Measurements from ENCODE around the gene PDLIM1.
"Not testable (repeated sequence)": the region's sequence is repeated elsewhere in the genome, so short reads cannot be mapped to it uniquely, and the experiment has no call there.

The PDLIM1 gene

DNA sequence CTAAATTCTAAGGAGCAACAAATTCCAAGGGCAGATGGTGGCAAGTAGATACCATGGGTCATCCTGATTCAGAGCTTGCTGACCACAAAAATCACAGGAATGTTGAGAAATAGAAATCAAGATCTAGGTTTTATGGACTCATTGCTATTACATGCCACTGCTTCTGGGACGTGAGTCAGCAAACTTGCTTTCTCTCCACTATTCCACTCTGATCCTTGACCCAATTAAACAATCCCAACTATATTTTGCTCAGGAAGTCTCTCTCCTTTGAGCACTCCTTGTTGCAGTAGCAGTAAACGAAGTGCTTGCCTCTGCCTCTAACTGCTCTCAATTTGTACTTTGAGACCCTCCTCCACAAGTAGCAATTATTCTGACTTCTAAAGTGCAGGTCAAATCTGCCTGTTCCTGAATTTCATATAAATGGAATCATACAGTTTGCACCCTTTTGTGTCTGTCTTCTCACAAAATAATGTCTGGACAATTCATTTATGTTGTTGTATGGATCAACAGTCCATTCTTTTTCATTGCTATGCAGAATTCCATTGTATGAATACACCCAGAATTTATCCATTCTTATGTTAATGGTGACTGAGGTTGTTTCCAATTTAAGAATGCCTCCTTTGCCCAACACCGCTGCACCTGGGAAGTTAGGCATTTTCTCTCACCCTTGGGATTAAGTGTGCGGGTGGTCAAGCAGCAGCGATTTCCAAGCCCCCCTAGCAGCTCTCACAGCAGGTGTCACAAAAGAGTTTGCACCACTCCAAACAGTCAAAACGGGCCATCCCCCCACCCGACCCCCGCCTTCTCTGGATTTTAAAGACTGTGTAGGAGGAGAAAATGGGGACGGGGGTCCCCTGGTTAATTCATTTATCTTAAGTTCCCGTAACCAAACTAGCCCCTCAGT lies 60.8 kb downstream of the PDLIM1 start:
- FAIRE-seq: no peak
- no peak for DNase-seq (ENCODE audit: extremely low spot score, insufficient read length, low read depth)

DNA sequence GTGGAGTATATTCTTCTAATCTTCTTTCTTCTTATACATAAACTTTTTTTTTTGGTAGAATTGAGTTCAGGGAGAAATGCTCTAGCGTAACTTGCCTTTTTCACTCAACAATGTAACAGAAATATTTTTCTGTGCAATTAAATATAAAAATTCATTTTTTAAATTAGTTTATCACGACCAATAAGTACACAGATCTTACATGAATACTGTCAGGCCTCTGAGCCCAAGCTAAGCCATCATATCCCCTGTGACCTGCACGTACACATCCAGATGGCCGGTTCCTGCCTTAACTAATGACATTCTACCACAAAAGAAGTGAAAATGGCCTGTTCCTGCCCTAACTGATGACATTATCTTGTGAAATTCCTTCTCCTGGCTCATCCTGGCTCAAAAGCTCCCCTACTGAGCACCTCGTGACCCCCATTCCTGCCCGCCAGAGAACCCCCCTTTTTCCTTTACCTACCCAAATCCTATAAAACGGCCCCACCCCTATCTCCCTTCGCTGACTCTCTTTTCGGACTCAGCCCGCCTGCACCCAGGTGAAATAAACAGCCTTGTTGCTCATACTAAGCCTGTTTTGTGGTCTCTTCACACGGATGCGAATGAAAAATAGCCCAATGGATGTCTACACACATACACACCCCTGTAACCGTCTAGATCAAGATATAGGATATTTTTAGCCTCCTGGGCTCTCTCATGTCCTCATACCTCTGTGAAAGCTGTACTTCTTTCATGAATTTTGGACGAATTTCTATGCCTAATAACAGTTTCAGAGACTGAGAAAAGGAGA lies 61.7 kb downstream of the PDLIM1 start:
- DNase-seq (ENCODE audit: extremely low spot score, insufficient read length, low read depth); FAIRE-seq: not testable (repeated sequence)

DNA sequence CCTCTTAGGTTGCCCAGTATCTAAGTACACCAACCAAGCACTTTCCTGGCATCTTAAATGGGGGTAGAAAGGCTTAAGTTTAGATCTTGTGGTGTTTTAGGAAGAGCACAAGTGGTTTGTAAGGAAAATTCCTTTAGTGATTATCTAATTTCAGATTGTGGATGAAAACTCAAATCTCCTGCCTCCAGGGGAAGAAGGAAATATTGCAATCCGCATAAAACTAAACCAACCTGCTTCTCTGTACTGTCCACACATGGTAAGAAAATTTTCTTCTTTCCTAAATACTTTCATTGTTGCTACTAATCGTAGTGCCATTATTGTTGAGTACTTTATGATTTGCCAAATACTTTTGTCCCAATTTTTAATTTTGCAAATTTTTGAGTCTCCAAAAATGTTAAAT lies 65.7 kb downstream of the PDLIM1 start:
- DNase-seq (ENCODE audit: extremely low spot score, insufficient read length, low read depth): no peak
- FAIRE-seq: no peak

GRCh38 chr10:95221124-95221523 lies 69.7 kb downstream of the PDLIM1 start:
- FAIRE-seq (no peak), DNase-seq (ENCODE audit: extremely low spot score, insufficient read length, low read depth) (no peak)

DNA sequence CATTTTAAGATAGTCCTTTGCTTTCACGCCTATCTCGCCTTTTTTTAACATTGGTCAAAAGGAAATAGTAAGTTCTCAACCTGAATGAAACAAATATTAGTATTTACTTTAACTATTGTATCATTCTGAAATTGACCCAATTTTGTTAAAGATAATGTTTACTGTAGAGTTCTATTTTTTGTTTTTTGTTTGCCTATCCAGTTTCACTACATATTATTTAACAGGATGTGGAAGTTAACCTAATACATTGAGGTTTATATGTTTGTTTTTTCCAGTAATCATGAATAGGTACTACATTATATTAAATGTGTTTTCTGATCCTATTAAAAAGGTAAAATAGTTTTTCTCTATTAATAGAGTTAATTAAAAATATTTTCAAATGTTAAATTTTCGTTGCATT lies 70.3 kb downstream of the PDLIM1 start:
- peak; percentile 35 for FAIRE-seq
- DNase-seq (ENCODE audit: extremely low spot score, insufficient read length, low read depth): no peak

DNA sequence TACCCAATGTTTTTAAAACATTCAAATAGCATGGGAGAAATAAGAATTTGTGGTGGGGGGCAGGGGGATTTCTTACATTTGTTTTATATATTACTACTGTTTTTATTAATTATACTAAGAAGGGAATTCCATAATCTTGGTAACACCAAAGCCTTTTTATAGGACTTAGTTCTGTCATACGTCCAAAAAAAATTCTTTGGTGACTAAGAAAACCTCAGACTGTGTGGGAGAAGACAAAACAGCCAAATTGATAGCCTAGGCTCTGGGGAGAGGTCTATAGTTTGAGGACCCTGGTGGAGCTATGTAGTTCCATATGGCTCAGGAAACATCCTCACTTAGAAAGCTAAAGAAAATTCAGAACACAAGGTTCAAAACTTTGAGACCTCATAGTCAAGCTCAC lies 73.3 kb downstream of the PDLIM1 start:
- FAIRE-seq: no peak
- no peak for DNase-seq (ENCODE audit: extremely low spot score, insufficient read length, low read depth)

DNA sequence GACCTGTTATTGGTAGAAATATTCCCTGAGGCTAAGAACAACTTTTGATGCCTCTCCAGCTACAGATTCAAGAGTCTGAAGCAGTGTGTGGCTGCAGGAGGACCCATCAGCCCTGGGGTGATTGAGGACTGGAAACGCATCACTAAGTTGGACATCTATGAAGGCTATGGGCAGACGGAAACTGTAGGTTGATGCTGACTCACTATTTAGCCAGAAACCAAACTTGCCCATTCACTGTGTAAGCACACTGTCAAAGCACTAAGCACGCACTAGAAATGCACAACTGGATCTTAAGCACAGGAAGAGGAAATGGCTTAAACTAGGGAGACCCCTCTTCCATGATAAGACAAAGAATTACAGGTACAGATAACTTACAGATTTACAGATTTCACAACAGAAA lies 76.0 kb downstream of the PDLIM1 start:
- FAIRE-seq (no peak), DNase-seq (ENCODE audit: extremely low spot score, insufficient read length, low read depth) (no peak)

- FAIRE-seq (no peak), DNase-seq (ENCODE audit: extremely low spot score, insufficient read length, low read depth) (no peak)
Observed at GRCh38 chr10:95214369-95214768, 76.4 kb downstream of the PDLIM1 start.

DNA sequence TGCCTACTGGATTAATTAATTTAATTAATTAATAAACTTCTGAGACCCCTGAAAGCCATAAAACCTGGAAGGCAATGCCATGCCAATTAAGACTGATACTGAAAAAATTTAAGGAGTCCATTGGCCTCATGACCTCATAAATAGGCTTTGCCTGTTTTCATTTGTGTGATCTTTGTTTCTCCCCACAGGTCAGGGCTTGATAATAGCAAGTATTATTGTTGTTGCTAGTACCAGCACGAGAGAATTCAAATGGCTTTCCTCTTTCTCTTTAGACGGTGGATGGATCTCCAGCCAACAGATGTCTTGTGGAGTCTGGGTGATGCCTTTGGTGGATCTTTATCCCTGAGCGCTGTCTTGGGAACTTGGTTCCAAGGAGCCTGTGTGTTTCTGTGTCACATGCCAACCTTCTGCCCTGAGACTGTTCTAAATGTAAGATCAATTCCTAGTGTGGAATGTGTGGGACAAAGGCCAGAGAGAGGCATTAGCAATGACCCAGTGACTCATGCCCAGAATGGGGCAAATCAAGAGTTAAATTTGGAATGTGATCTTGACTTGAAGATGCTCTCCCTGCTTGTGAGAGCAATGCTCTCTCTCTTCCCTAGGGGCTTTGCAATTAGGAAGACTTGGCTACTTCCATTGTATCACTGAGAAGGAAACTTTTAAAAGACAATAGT lies 79.1 kb downstream of the PDLIM1 start:
- no peak for DNase-seq (ENCODE audit: extremely low spot score, insufficient read length, low read depth)

GRCh38 chr10:95209509-95210127 lies 81.2 kb downstream of the PDLIM1 start:
- no peak for FAIRE-seq
- no peak for DNase-seq (ENCODE audit: extremely low spot score, insufficient read length, low read depth)

More for the DNA sequence above, 79.1 kb downstream of the PDLIM1 start:
- no peak for FAIRE-seq

- FAIRE-seq (no peak), DNase-seq (ENCODE audit: extremely low spot score, insufficient read length, low read depth) (no peak)
Observed at GRCh38 chr10:95208702-95209391, 82.0 kb downstream of the PDLIM1 start.

DNA sequence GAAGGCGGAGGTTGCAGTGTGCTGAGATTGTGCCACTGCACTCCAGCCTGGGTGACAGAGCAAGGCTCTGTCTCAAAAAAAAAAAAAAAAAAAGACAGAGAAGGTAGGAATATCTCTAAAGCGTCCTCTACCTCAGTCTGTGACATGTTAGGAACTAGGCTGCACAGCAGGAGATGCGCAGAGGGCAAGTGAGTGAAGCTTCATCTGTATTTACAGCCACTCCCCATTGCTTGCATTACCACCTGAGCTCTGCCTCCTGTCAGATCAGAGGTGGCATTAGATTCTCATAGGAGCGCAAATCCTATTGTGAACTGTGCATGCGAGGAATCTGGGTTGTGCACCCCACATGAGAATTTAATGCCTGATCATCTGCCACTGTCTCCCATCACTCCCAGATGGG lies 87.9 kb downstream of the PDLIM1 start:
- DNase-seq (ENCODE audit: extremely low spot score, insufficient read length, low read depth); FAIRE-seq: not testable (repeated sequence)

DNA sequence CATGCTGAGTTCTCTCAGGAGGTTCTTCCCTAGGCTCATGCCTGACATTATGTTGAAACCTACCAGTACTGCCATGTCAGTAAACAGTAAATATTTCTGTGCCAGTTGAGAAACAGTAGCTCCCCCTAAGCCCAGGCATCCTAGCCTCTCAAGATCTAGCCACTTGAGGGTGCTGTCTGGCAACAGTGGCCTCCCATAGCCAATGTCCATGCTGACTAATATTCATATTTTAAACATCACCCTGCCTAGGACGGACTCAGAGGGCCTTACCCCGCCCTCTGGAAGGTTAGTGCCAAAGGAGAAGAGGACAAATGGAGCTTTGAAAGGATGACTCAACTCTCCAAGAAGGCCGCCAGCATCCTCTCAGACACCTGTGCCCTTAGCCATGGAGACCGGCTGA lies 89.1 kb downstream of the PDLIM1 start:
- FAIRE-seq (peak; percentile 21), DNase-seq (ENCODE audit: extremely low spot score, insufficient read length, low read depth) (no peak)

DNA sequence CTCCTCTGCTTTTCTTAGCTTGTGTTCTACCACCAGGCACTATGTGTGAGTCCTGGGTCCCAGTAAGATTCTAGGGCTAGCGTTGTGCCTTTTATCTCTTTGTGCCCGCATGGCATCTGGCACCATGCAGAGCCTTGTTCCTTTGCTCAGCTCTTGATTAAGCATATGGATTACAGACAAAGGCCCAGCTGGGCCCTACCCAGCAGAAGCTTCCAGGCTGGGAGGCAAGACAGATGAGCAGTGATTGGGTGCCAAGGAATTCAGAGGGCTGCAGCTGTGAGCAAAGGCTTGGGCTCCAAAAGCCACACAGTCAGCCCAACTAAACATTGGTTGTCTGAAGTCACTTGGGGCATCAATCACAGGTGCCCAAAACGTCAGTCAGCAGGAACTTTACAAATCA lies 94.8 kb downstream of the PDLIM1 start:
- no peak for FAIRE-seq
- DNase-seq (ENCODE audit: extremely low spot score, insufficient read length, low read depth): no peak

GRCh38 chr10:95193944-95194343 lies 96.9 kb downstream of the PDLIM1 start, which contains the start of gene ACSM6:
TSS of gene ACSM6 (plus strand) at chr10:95194238. CDS start at chr10:95194486, 248 bp downstream.
- no peak for FAIRE-seq
- no peak for DNase-seq (ENCODE audit: extremely low spot score, insufficient read length, low read depth)

DNA sequence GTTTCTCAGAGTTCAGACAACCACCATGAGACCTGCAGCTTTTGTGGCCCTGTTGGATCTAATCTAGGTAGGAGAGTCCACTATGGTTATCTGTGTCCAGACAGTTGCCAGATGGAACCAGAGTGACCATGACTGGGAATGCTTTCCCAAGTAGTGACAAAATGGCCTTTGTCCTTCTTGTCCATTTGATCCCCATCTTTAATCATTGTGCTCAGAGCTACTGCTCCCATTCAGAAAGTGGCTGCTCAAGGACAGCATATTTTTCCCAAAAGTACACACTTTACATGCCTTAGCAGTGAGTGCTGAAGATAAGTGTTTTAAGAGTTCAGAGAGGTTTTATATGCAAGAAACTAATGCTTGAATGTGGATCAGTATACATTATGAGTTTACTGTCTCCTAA lies 102.2 kb downstream of the PDLIM1 start:
- no peak for FAIRE-seq
- DNase-seq (ENCODE audit: extremely low spot score, insufficient read length, low read depth): no peak

DNA sequence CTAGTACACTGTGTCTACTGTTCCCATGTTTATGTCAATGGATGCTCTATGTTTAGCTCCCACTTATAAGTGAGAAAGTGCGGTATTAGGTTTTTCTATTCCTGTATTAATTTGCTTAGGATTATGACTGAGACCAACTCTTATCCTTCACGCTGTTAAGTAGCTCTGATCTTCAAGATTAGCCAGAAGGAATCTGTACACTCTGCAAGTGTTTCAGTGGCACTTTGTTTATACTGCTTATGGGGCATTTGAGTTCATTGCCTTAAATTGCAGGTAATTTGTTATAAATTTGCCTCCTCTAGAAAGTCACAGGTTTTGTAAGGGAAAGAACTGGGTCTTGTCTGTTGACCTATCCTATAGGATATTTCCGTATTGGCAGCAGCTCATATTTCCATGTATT lies 103.2 kb downstream of the PDLIM1 start:
- no peak for FAIRE-seq
- no peak for DNase-seq (ENCODE audit: extremely low spot score, insufficient read length, low read depth)
